Spleen (tissue), 11 donors: ENCODE measurements around the gene ITSN1. TPM values are rescaled to one million over a fixed set of nuclear protein-coding genes. Genes with fewer than 3 reads are reported as not detected.
A peak's percentile ranks its signal among the peaks of the same experiment; 100 is the strongest.
"Not testable (repeated sequence)": the region's sequence is repeated elsewhere in the genome, so short reads cannot be mapped to it uniquely, and the experiment has no call there.

Experiments used
- DNase-seq: peaks from one replicate; pipeline ENCODE4 v3.0.0-alpha.2; 2020
- H3K27ac ChIP-seq, 8 donors: fragments of 200-600 bp; sonication (generic) in 7 of 8; 1 replicate in 4 of 8; 2 replicates in 4 of 8; pipeline versions ENCODE4 v1.5.0 to v1.8.0; 2016 to 2021; ENCODE audit warnings: inconsistent platforms in 4 of 8, mild to moderate bottlenecking in 4 of 8, moderate library complexity in 1 of 8
- H3K27me3 ChIP-seq, 7 donors: fragments of 200-600 bp; sonication (generic) in 6 of 7; replicated peaks in 1 of 7; 1 replicate in 4 of 7; 2 replicates in 3 of 7; pipeline versions ENCODE4 v1.5.0 to v1.8.0; 2016 to 2021; ENCODE audit warnings: inconsistent platforms in 3 of 7, mild to moderate bottlenecking in 1 of 7
- H3K36me3 ChIP-seq, 6 donors: fragments of 200-600 bp; sonication (generic) in 5 of 6; 1 replicate in 4 of 6; 2 replicates in 2 of 6; pipeline versions ENCODE4 v1.5.0 to v1.8.0; 2016 to 2021; ENCODE audit warnings: inconsistent platforms in 2 of 6
- H3K4me1 ChIP-seq, 6 donors: fragments of 200-600 bp; sonication (generic) in 5 of 6; 1 replicate in 3 of 6; 2 replicates in 3 of 6; pipeline versions ENCODE4 v1.5.0 to v1.8.0; 2016 to 2021; ENCODE audit warnings: inconsistent platforms in 3 of 6
- H3K4me3 ChIP-seq, 8 donors: fragments of 200-600 bp; sonication (generic) in 7 of 8; 1 replicate in 4 of 8; 2 replicates in 4 of 8; pipeline versions ENCODE4 v1.5.0 to v1.8.0; 2016 to 2021; ENCODE audit warnings: inconsistent platforms in 4 of 8, mild to moderate bottlenecking in 4 of 8, moderate library complexity in 2 of 8
- H3K9me3 ChIP-seq, 8 donors: fragments of 200-600 bp; sonication (generic) in 7 of 8; 1 replicate in 4 of 8; 2 replicates in 4 of 8; pipeline versions ENCODE4 v1.5.0 to v1.8.0; 2016 to 2021; ENCODE audit warnings: inconsistent platforms in 4 of 8
- CTCF ChIP-seq, 11 experiments: fragments of 200-600 bp in 7 of 11; fragments of 450-650 bp in 4 of 11; sonication (generic) in 4 of 11; IDR thresholded peaks in 8 of 11; conservative IDR thresholded peaks in 3 of 11; 1 replicate in 7 of 11; 2 replicates in 4 of 11; pipeline versions ENCODE4 v1.4.0 to v1.8.0; 2016 to 2021; ENCODE audit warnings: antibody characterized with exemption in 11 of 11, inconsistent platforms in 4 of 11, mild to moderate bottlenecking in 1 of 11
- POLR2A ChIP-seq, 3 donors: fragments of 450-650 bp; IDR thresholded peaks; one replicate each; pipeline ENCODE4 v1.5.1; 2017; ENCODE audit warnings: antibody characterized with exemption in 3 of 3, mild to moderate bottlenecking in 1 of 3
- POLR2AphosphoS5 ChIP-seq, 3 donors: sonication (generic); formaldehyde crosslinking; IDR thresholded peaks; one replicate each; pipeline ENCODE4 v1.5.1; 2017; ENCODE audit warnings: antibody characterized with exemption in 3 of 3
- WGBS, 5 donors: extraction: QIAGEN DNeasy Blood & Tissue Kit in 3 of 5; methylation state at CpG; one replicate each; pipeline versions ENCODE4 v1.1.5 to v1.1.7; 2013 to 2018; 5-methylcytosine and 5-hydroxymethylcytosine counted together
- intact Hi-C: fragments of 100-400 bp; cut with DNase I; formaldehyde crosslinking; loops from one replicate; pipeline ENCODE4 v1.15.0; 2023; ENCODE audit warnings: low total_unique reads
- polyA plus RNA-seq, 3 donors: library from polyadenylated mRNA; stranded (reverse); fragments of 200-250 nt; gene quantifications; one replicate each; pipeline ENCODE4 v1.2.1, GENCODE V29; 2013
- total RNA-seq, 7 donors: library from RNA; depleted of rRNA in 3 of 7; stranded (reverse); fragments of >200 nt in 3 of 7; fragmentation: NEBNext Ultra II Directional in 4 of 7; extraction: Animal tissue kit (Norgen Biotek cat#: 25700) in 4 of 7; gene quantifications; one replicate each; pipeline versions ENCODE4 v1.1.0 to v1.2.1, GENCODE V29; 2016 to 2021
- donor health status: healthy with polysubstance abuse.
- donor health status: DM: no; HTN: no; CAD: no; lungs with moderate emphysema.
- donor health status: DM: no; HTN: no; CAD: no.
- donor health status: Bipolar disorder and iron deficiency.
- donor health status: healthy.
- donor health status: DM: no; HTN: no; CAD: no.
- donor health status: DM: yes; HTN: yes; CAD: no.

Gene ITSN1
- total and polyA plus RNA-seq, 10 donors: 4.1 to 89.0 (median 42.6) TPM

- Histone ChIP-seq H3K27ac (no peak overlapping the region), H3K4me3 (no peak overlapping the region), H3K9me3 (no peaks in the 10 kb centered on the region), H3K4me1 (no peaks in the 10 kb centered on the region), H3K27me3 (no peaks in the 10 kb centered on the region), H3K36me3 (no peaks in the 10 kb centered on the region)
- DNase-seq: peak; percentile 1
- no peak for TF ChIP-seq CTCF (IDR thresholded peaks at IDR 0.05 in 8 of 11, conservative IDR thresholded peaks at IDR 0.05 in 3 of 11)
- TF ChIP-seq POLR2AphosphoS5 (IDR thresholded peaks at IDR 0.05): no peak
- TF ChIP-seq POLR2A (IDR thresholded peaks at IDR 0.05): no peak
- 86 to 95% (median 90%) methylated on average over 1 of the region's 1 CpG for WGBS, 5 donors
- intact Hi-C loops: no loop called here
Measured at GRCh38 chr21:33864150-33864549, 221.8 kb downstream of the ITSN1 start.

- Histone ChIP-seq H3K4me3 (no peak overlapping the region), H3K27ac (no peak overlapping the region), H3K36me3 (no peaks in the 10 kb centered on the region), H3K4me1 (no peaks in the 10 kb centered on the region), H3K9me3 (no peaks in the 10 kb centered on the region), H3K27me3 (no peaks in the 10 kb centered on the region)
- DNase-seq: no peak
- TF ChIP-seq CTCF (IDR thresholded peaks at IDR 0.05 in 8 of 11, conservative IDR thresholded peaks at IDR 0.05 in 3 of 11) (no peak), POLR2A (IDR thresholded peaks at IDR 0.05) (no peak), POLR2AphosphoS5 (IDR thresholded peaks at IDR 0.05) (no peak)
- WGBS, 5 donors: 87 to 94% (median 89%) methylated on average over 3 to 9 of the region's 9 CpGs
- intact Hi-C loops: no loop called here
Measured at GRCh38 chr21:33865176-33865575, 222.9 kb downstream of the ITSN1 start.

- H3K27ac ChIP-seq: no peak overlapping the region
- intact Hi-C loops: no loop called here
- H3K4me3 ChIP-seq: no peak overlapping the region
- DNase-seq: peak; percentile 33
- H3K4me1 ChIP-seq: no peaks in the 10 kb centered on the region
- H3K27me3 ChIP-seq: no peaks in the 10 kb centered on the region
- no peaks in the 10 kb centered on the region for H3K36me3 ChIP-seq
- WGBS, 5 donors: 85 to 91% (median 88%) methylated on average over 7 to 8 of the region's 8 CpGs
- H3K9me3 ChIP-seq: no peaks in the 10 kb centered on the region
- no peak for TF ChIP-seq CTCF (IDR thresholded peaks at IDR 0.05 in 8 of 11, conservative IDR thresholded peaks at IDR 0.05 in 3 of 11)
- no peak for TF ChIP-seq POLR2A (IDR thresholded peaks at IDR 0.05)
- TF ChIP-seq POLR2AphosphoS5 (IDR thresholded peaks at IDR 0.05): no peak
Measured at GRCh38 chr21:33865996-33866575, 223.8 kb downstream of the ITSN1 start.

GRCh38 chr21:33866826-33867225, 224.5 kb downstream of the ITSN1 start:
- WGBS, 5 donors: 73 to 97% (median 84%) methylated on average over 2 of the region's 2 CpGs
- intact Hi-C loops: no loop called here
- peak; percentile 23 for DNase-seq

GRCh38 chr21:33867868-33868267, 225.6 kb downstream of the ITSN1 start:
- WGBS, 5 donors: 38 to 56% (median 50%) methylated on average over 12 to 13 of the region's 13 CpGs
- H3K27ac ChIP-seq, H3K4me1 ChIP-seq, H3K36me3 ChIP-seq, H3K27me3 ChIP-seq, H3K4me3 ChIP-seq, H3K9me3 ChIP-seq, intact Hi-C loops: not testable (repeated sequence)
- DNase-seq: peak; percentile 16

More at GRCh38 chr21:33866826-33867225, 224.5 kb downstream of the ITSN1 start:
- Histone ChIP-seq H3K9me3 (no peaks in the 10 kb centered on the region), H3K4me3 (no peak overlapping the region), H3K4me1 (no peaks in the 10 kb centered on the region), H3K36me3 (no peaks in the 10 kb centered on the region), H3K27ac (no peak overlapping the region), H3K27me3 (no peaks in the 10 kb centered on the region)
- TF ChIP-seq CTCF (IDR thresholded peaks at IDR 0.05 in 8 of 11, conservative IDR thresholded peaks at IDR 0.05 in 3 of 11) (no peak), POLR2A (IDR thresholded peaks at IDR 0.05) (no peak), POLR2AphosphoS5 (IDR thresholded peaks at IDR 0.05) (no peak)
